ENCODE measurements around the gene PPARD. TPM values are rescaled to one million over a fixed set of nuclear protein-coding genes. Genes with fewer than 3 reads are reported as not detected.

The PPARD gene
- total and polyA plus RNA-seq, 2 of the 13 experiments (the other 11 are each of a cell fraction or from before 2014, with no cell fraction given): 6.1 to 13.3 TPM

- TF ChIP-seq MAFK (conservative IDR thresholded peaks at IDR 0.05 in 1 of 2, IDR thresholded peaks at IDR 0.05 in 1 of 2; ENCODE audit: low read length in 2 of 2) (no peak), BHLHE40 (IDR thresholded peaks at IDR 0.05; ENCODE audit: low read length) (peak; percentile 64; the same call in 1 of the 2 replicates), ZNF598 (CRISPR knock-in tag; IDR thresholded peaks at IDR 0.05; ENCODE audit: borderline replicate concordance) (0 out of 2 replicates have a peak, but pooled peaks have one; percentile 21), SIN3A (IDR thresholded peaks at IDR 0.05; ENCODE audit: borderline replicate concordance, low read depth, low read length) (0 out of 2 replicates have a peak, but pooled peaks have one; percentile 36), SYNCRIP (IDR thresholded peaks at IDR 0.05; ENCODE audit: insufficient read depth, low read depth, low read length) (no peak), EZH2 (conservative IDR thresholded peaks at IDR 0.05; ENCODE audit: low read depth, low read length) (no peak), NR2F6 (IDR thresholded peaks at IDR 0.05) (no peak), NR2F6 (CRISPR knock-in tag; IDR thresholded peaks at IDR 0.05) (peak; percentile 44; the same call in 1 of the 2 replicates), ZNF660 (CRISPR knock-in tag; IDR thresholded peaks at IDR 0.05; ENCODE audit: borderline replicate concordance, low read depth) (no peak), FOXA3 (CRISPR knock-in tag; IDR thresholded peaks at IDR 0.05) (0 out of 2 replicates have a peak, but pooled peaks have one; percentile 40), ZNF740 (CRISPR knock-in tag; IDR thresholded peaks at IDR 0.05) (no peak), ZNF816 (CRISPR knock-in tag; IDR thresholded peaks at IDR 0.05; ENCODE audit: borderline replicate concordance) (no peak), ZMYM4 (CRISPR knock-in tag; IDR thresholded peaks at IDR 0.05) (peak; percentile 72; the same call in 1 of the 2 replicates), GABPB1 (CRISPR knock-in tag; IDR thresholded peaks at IDR 0.05) (peak; percentile 86), AKAP8 (CRISPR knock-in tag; IDR thresholded peaks at IDR 0.05) (peak; percentile 76; the same call in 1 of the 2 replicates), TFDP2 (CRISPR knock-in tag; IDR thresholded peaks at IDR 0.05) (peak; percentile 98), ZNF841 (CRISPR knock-in tag; IDR thresholded peaks at IDR 0.05; ENCODE audit: borderline replicate concordance) (no peak), ESRRA (CRISPR knock-in tag; IDR thresholded peaks at IDR 0.05; ENCODE audit: low read depth) (peak; percentile 29; the same call in 1 of the 2 replicates), ZFP1 (CRISPR knock-in tag; IDR thresholded peaks at IDR 0.05) (0 out of 2 replicates have a peak, but pooled peaks have one; percentile 52), SMAD9 (CRISPR knock-in tag; IDR thresholded peaks at IDR 0.05) (no peak), ZNF136 (CRISPR knock-in tag; IDR thresholded peaks at IDR 0.05; ENCODE audit: low read depth) (0 out of 2 replicates have a peak, but pooled peaks have one; percentile 57)
- TF ChIP-seq, protein P1, sequence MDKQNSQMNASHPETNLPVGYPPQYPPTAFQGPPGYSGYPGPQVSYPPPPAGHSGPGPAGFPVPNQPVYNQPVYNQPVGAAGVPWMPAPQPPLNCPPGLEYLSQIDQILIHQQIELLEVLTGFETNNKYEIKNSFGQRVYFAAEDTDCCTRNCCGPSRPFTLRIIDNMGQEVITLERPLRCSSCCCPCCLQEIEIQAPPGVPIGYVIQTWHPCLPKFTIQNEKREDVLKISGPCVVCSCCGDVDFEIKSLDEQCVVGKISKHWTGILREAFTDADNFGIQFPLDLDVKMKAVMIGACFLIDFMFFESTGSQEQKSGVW (CRISPR knock-in tag; IDR thresholded peaks at IDR 0.05; ENCODE audit: borderline replicate concordance): no peak
- TF ChIP-seq, protein P2, sequence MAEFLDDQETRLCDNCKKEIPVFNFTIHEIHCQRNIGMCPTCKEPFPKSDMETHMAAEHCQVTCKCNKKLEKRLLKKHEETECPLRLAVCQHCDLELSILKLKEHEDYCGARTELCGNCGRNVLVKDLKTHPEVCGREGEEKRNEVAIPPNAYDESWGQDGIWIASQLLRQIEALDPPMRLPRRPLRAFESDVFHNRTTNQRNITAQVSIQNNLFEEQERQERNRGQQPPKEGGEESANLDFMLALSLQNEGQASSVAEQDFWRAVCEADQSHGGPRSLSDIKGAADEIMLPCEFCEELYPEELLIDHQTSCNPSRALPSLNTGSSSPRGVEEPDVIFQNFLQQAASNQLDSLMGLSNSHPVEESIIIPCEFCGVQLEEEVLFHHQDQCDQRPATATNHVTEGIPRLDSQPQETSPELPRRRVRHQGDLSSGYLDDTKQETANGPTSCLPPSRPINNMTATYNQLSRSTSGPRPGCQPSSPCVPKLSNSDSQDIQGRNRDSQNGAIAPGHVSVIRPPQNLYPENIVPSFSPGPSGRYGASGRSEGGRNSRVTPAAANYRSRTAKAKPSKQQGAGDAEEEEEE (CRISPR knock-in tag; IDR thresholded peaks at IDR 0.05; ENCODE audit: borderline replicate concordance): no peak
- TF ChIP-seq, protein P3, sequence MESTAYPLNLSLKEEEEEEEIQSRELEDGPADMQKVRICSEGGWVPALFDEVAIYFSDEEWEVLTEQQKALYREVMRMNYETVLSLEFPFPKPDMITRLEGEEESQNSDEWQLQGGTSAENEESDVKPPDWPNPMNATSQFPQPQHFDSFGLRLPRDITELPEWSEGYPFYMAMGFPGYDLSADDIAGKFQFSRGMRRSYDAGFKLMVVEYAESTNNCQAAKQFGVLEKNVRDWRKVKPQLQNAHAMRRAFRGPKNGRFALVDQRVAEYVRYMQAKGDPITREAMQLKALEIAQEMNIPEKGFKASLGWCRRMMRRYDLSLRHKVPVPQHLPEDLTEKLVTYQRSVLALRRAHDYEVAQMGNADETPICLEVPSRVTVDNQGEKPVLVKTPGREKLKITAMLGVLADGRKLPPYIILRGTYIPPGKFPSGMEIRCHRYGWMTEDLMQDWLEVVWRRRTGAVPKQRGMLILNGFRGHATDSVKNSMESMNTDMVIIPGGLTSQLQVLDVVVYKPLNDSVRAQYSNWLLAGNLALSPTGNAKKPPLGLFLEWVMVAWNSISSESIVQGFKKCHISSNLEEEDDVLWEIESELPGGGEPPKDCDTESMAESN (CRISPR knock-in tag; conservative IDR thresholded peaks at IDR 0.05): peak; percentile 97
Observed at GRCh38 chr6:35452183-35453090, 110.1 kb downstream of the PPARD start, which contains the start of gene FANCE (continued).

Measured in HepG2 (cell line).